ENCODE results near the gene HES5. TPM values are rescaled to one million over a fixed set of nuclear protein-coding genes. Genes with fewer than 3 reads are reported as not detected.

The HES5 gene
- polyA plus RNA-seq, 3 donors = not detected

GRCh38 chr1:2486558-2486957 lies 43.5 kb downstream of the HES5 start:
- H3K4me3 Mint-ChIP-seq = no peak overlapping the region
- DNase-seq = no peak
- Histone ChIP-seq H3K36me3 (replicated peaks in 1 of 2; ENCODE audit: control insufficient read depth in 1 of 2, insufficient read depth in 2 of 2, low read length in 2 of 2) (no peaks in the 10 kb centered on the region), H2AFZ (ENCODE audit: insufficient read depth, low read depth, low read length, poor library complexity, severe bottlenecking) (no peak overlapping the region), H3K9ac (ENCODE audit: insufficient read depth, low read length, poor library complexity, severe bottlenecking) (no peak overlapping the region), H3K4me3 (replicated peaks in 1 of 3; ENCODE audit: low read depth in 2 of 3, low read length in 3 of 3) (no peak overlapping the region), H3K79me2 (ENCODE audit: insufficient read depth, low read length) (no peaks in the 10 kb centered on the region), H3K4me2 (replicated peaks; ENCODE audit: extremely low read depth, low read length, poor library complexity, severe bottlenecking) (no peak overlapping the region), H3K4me1 (ENCODE audit: control insufficient read depth in 1 of 2, insufficient read depth in 2 of 2, low read length in 2 of 2) (no peaks in the 10 kb centered on the region), H3K27me3 (ENCODE audit: control insufficient read depth in 2 of 2, insufficient read depth in 2 of 2, low read length in 2 of 2) (no peaks in the 10 kb centered on the region), H3K27ac (ENCODE audit: low read depth in 1 of 2, low read length in 2 of 2) (no peak overlapping the region), H4K20me1 (ENCODE audit: insufficient read depth, low read length) (no peaks in the 10 kb centered on the region), H3K9me3 (replicated peaks in 1 of 2; ENCODE audit: control insufficient read depth in 1 of 2, insufficient read depth in 1 of 2, low read length in 2 of 2) (peaks cover 11 to 22% of the 10 kb centered on the region in 2 donors)
- peaks cover 0 to 9% (median 2%) of the 10 kb centered on the region in 3 donors for H3K27me3 Mint-ChIP-seq (ENCODE audit: low read depth in 3 of 3)
- no peak overlapping the region for H3K27ac Mint-ChIP-seq
- intact Hi-C loops (cut with micrococcal nuclease) = no loop called here
- H3K4me1 Mint-ChIP-seq = no peaks in the 10 kb centered on the region
- 89% methylated on average over 9 of the region's 9 CpGs for WGBS (ENCODE audit: insufficient coverage)
- TF ChIP-seq CTCF (IDR thresholded peaks at IDR 0.05) = no peak
- H3K9me3 Mint-ChIP-seq = peaks cover 13 to 20% (median 16%) of the 10 kb centered on the region in 7 donors
- no peaks in the 10 kb centered on the region for H3K36me3 Mint-ChIP-seq

- Histone ChIP-seq H3K36me3 (replicated peaks in 1 of 2; ENCODE audit: control insufficient read depth in 1 of 2, insufficient read depth in 2 of 2, low read length in 2 of 2) (no peaks in the 10 kb centered on the region), H3K9me3 (replicated peaks in 1 of 2; ENCODE audit: control insufficient read depth in 1 of 2, insufficient read depth in 1 of 2, low read length in 2 of 2) (peaks cover 11 to 22% of the 10 kb centered on the region in 2 donors), H3K27ac (ENCODE audit: low read depth in 1 of 2, low read length in 2 of 2) (no peak overlapping the region), H2AFZ (ENCODE audit: insufficient read depth, low read depth, low read length, poor library complexity, severe bottlenecking) (no peak overlapping the region), H3K4me2 (replicated peaks; ENCODE audit: extremely low read depth, low read length, poor library complexity, severe bottlenecking) (no peak overlapping the region), H3K27me3 (ENCODE audit: control insufficient read depth in 2 of 2, insufficient read depth in 2 of 2, low read length in 2 of 2) (no peaks in the 10 kb centered on the region), H3K4me3 (replicated peaks in 1 of 3; ENCODE audit: low read depth in 2 of 3, low read length in 3 of 3) (no peak overlapping the region), H3K9ac (ENCODE audit: insufficient read depth, low read length, poor library complexity, severe bottlenecking) (no peak overlapping the region), H4K20me1 (ENCODE audit: insufficient read depth, low read length) (no peaks in the 10 kb centered on the region), H3K79me2 (ENCODE audit: insufficient read depth, low read length) (no peaks in the 10 kb centered on the region), H3K4me1 (ENCODE audit: control insufficient read depth in 1 of 2, insufficient read depth in 2 of 2, low read length in 2 of 2) (no peaks in the 10 kb centered on the region)
- intact Hi-C loops (cut with micrococcal nuclease) = no loop called here
- H3K27ac Mint-ChIP-seq = no peak overlapping the region
- H3K4me1 Mint-ChIP-seq = no peaks in the 10 kb centered on the region
- no peaks in the 10 kb centered on the region for H3K36me3 Mint-ChIP-seq
- H3K27me3 Mint-ChIP-seq (ENCODE audit: low read depth in 3 of 3) = peaks cover 0 to 9% (median 2%) of the 10 kb centered on the region in 3 donors
- H3K4me3 Mint-ChIP-seq = no peak overlapping the region
- no peak for DNase-seq
- no peak for TF ChIP-seq CTCF (IDR thresholded peaks at IDR 0.05)
- 89% methylated on average over 4 of the region's 4 CpGs for WGBS (ENCODE audit: insufficient coverage)
- H3K9me3 Mint-ChIP-seq = peaks cover 13 to 20% (median 16%) of the 10 kb centered on the region in 7 donors
Measured at GRCh38 chr1:2486041-2486440, 44.0 kb downstream of the HES5 start.
